Neural progenitor cell (in vitro differentiated cells): Measurements from ENCODE around the gene MYO10. TPM values are rescaled to one million over a fixed set of nuclear protein-coding genes. Genes with fewer than 3 reads are reported as not detected.

Experiments used
- DNase-seq: peaks from one replicate; pipeline ENCODE4 v3.0.0-alpha.2; 2016; ENCODE audit warnings: low spot score
- H2AFZ ChIP-seq: fragments of 200-600 bp; sonication (generic); replicated peaks from 2 replicates; pipeline ENCODE4 v1.6.1; 2016; ENCODE audit warnings: antibody characterized with exemption
- H3F3A ChIP-seq: fragments of 200-600 bp; sonication (generic); 2 replicates; pipeline ENCODE4 v1.6.1; 2016; ENCODE audit warnings: antibody characterized with exemption, low read depth
- H3K27ac ChIP-seq: fragments of 200-600 bp; sonication (generic); 2 replicates; pipeline ENCODE4 v1.5.1; 2016; ENCODE audit warnings: mild to moderate bottlenecking
- H3K27me3 ChIP-seq: fragments of 200-600 bp; sonication (generic); 2 replicates; pipeline ENCODE4 v1.6.1; 2016; ENCODE audit warnings: mild to moderate bottlenecking, moderate library complexity
- H3K36me3 ChIP-seq: fragments of 200-600 bp; sonication (generic); 2 replicates; pipeline ENCODE4 v1.5.1; 2016
- H3K4me1 ChIP-seq: fragments of 200-600 bp; sonication (generic); 2 replicates; pipeline ENCODE4 v1.6.1; 2016; ENCODE audit warnings: mixed run types
- H3K4me2 ChIP-seq: fragments of 200-600 bp; sonication (generic); 2 replicates; pipeline ENCODE4 v1.6.1; 2016
- H3K4me3 ChIP-seq: fragments of 200-600 bp; sonication (generic); 2 replicates; pipeline ENCODE4 v1.5.1; 2016
- H3K79me2 ChIP-seq: fragments of 200-600 bp; sonication (generic); 2 replicates; pipeline ENCODE4 v1.6.1; 2016; ENCODE audit warnings: low read depth
- H3K9ac ChIP-seq: fragments of 200-600 bp; sonication (generic); 2 replicates; pipeline ENCODE4 v1.6.1; 2016
- H3K9me3 ChIP-seq: fragments of 200-600 bp; sonication (generic); 2 replicates; pipeline ENCODE4 v1.5.1; 2016; ENCODE audit warnings: low read depth
- H4K20me1 ChIP-seq: fragments of 200-600 bp; sonication (generic); 2 replicates; pipeline ENCODE4 v1.6.1; 2016; ENCODE audit warnings: low read depth
- H3K27ac Mint-ChIP-seq: 3 replicates; pipeline ENCODE4 v1.8.0; 2021; ENCODE audit warnings: mixed read lengths
- H3K27me3 Mint-ChIP-seq: 2 replicates; pipeline ENCODE4 v1.8.0; 2022; ENCODE audit warnings: low read depth, mild to moderate bottlenecking, inconsistent platforms, moderate library complexity, mixed read lengths; ENCODE audit not compliant: insufficient read depth
- H3K36me3 Mint-ChIP-seq: 3 replicates; pipeline ENCODE4 v1.8.0; 2021; ENCODE audit warnings: mixed read lengths
- H3K4me1 Mint-ChIP-seq: 3 replicates; pipeline ENCODE4 v1.8.0; 2021; ENCODE audit warnings: mixed read lengths
- H3K4me3 Mint-ChIP-seq: 3 replicates; pipeline ENCODE4 v1.8.0; 2021; ENCODE audit warnings: mild to moderate bottlenecking, moderate library complexity, mixed read lengths
- H3K9me3 Mint-ChIP-seq: 3 replicates; pipeline ENCODE4 v1.8.0; 2020; ENCODE audit warnings: mixed read lengths
- CTCF ChIP-seq: fragments of 200-600 bp; sonication (generic); IDR thresholded peaks from 2 replicates; pipeline ENCODE4 v1.5.1; 2017; ENCODE audit warnings: antibody characterized with exemption, mild to moderate bottlenecking
- EZH2 ChIP-seq: fragments of 200-600 bp; sonication (generic); IDR thresholded peaks from 2 replicates; pipeline ENCODE4 v1.6.1; 2017; ENCODE audit warnings: antibody characterized with exemption, mild to moderate bottlenecking, moderate library complexity
- EZH2phosphoT487 ChIP-seq: fragments of 200-600 bp; sonication (generic); IDR thresholded peaks from 2 replicates; pipeline ENCODE4 v1.6.1; 2017; ENCODE audit warnings: antibody characterized with exemption
- total RNA-seq: library from RNA; depleted of rRNA; stranded (reverse); fragments of >200 nt; gene quantifications from 2 replicates; pipeline ENCODE4 v1.2.3, GENCODE V29; 2015; ENCODE audit warnings: low replicate concordance

MYO10 gene
- total RNA-seq, 1 donor from 2014 or later, result 39.1 TPM

DNA sequence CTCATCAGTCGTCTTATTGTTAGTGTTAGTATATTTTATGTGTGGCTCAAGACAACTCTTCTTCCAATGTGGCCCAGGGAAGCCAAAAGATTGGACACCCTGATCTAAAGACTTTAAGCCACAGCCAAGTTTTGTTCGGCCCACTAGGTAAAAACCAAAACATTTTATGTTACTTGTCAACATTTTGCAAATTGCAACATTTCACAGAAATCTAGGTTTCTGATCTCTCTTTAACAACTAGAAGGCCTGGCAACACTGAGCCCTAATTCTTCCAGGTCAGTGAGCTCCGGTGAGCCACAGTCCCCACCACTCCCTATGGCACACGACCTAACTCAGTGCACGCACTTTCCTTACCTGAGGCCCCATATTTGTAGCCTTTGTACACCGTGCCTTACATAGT lies 24.0 kb downstream of the MYO10 start:
- Mint-ChIP-seq H3K4me1 (peaks cover 2% of the 10 kb centered on the region), H3K27me3 (no peaks in the 10 kb centered on the region), H3K9me3 (peaks cover 19% of the 10 kb centered on the region), H3K4me3 (no peak overlapping the region), H3K36me3 (peaks cover 22% of the 10 kb centered on the region), H3K27ac (no peak overlapping the region)
- Histone ChIP-seq H3K4me1 (no peaks in the 10 kb centered on the region), H3F3A (no peaks in the 10 kb centered on the region), H3K27ac (no peak overlapping the region), H3K9me3 (no peaks in the 10 kb centered on the region), H3K4me2 (no peak overlapping the region), H3K36me3 (no peaks in the 10 kb centered on the region), H3K4me3 (no peak overlapping the region), H3K79me2 (peaks cover 98% of the 10 kb centered on the region), H2AFZ (no peak overlapping the region), H4K20me1 (peaks cover 11% of the 10 kb centered on the region), H3K27me3 (no peaks in the 10 kb centered on the region), H3K9ac (no peak overlapping the region)
- no peak for DNase-seq
- TF ChIP-seq EZH2phosphoT487 (no peak), EZH2 (no peak), CTCF (no peak)

DNA sequence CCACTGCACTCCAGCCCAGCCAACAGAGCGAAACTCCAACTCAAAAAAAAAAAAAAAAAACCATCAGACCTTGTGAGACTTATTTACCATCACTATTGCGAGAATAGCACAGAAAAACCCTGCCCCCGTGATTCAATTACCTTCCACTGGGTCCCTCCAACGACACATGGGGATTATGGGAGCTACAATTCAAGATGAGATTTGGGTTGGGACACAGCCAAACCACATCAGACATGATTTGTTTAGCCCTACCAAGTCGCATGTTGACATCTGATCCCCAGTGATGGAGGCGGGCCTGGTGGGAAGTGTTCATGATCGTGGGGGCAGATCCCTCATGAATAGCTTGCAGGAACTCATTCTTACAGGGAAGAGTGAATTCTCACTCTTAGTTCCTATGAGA lies 26.6 kb downstream of the MYO10 start:
- Histone ChIP-seq H4K20me1 (peaks cover 19% of the 10 kb centered on the region), H3K27ac (no peak overlapping the region), H3K9ac (no peak overlapping the region), H3K36me3 (no peaks in the 10 kb centered on the region), H3K4me2 (no peak overlapping the region), H3K9me3 (no peaks in the 10 kb centered on the region), H3K4me3 (no peak overlapping the region), H3F3A (no peaks in the 10 kb centered on the region), H3K4me1 (no peaks in the 10 kb centered on the region), H3K79me2 (peaks cover 98% of the 10 kb centered on the region), H2AFZ (no peak overlapping the region), H3K27me3 (no peaks in the 10 kb centered on the region)
- H3K36me3 Mint-ChIP-seq, result peaks cover 11% of the 10 kb centered on the region
- no peak overlapping the region for H3K27ac Mint-ChIP-seq
- H3K4me3 Mint-ChIP-seq, result no peak overlapping the region
- peaks cover 18% of the 10 kb centered on the region for H3K9me3 Mint-ChIP-seq
- no peak for DNase-seq
- TF ChIP-seq CTCF (no peak), EZH2phosphoT487 (no peak), EZH2 (no peak)
- H3K4me1 Mint-ChIP-seq, result no peaks in the 10 kb centered on the region
- H3K27me3 Mint-ChIP-seq, result no peaks in the 10 kb centered on the region

DNA sequence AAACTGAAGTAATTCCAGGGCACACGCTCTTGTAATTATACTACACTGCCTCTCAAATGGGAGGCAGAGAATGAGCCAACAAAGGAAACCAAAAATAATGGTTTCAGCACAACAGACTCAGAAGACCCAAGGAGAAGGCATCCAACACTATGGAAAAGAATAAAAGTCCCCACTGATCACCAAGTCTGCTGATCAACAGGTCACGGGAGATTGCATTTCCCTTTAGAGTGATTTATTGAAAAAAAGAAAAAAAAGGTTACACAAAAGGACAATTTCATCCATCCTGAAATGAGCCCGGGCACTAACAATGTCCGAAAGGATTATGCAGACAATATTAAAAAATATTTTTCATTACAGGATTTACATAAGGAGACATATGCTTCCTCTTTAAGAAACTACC lies 28.8 kb downstream of the MYO10 start:
- Mint-ChIP-seq H3K4me3 (no peak overlapping the region), H3K27me3 (no peaks in the 10 kb centered on the region), H3K9me3 (peaks cover 15% of the 10 kb centered on the region), H3K36me3 (peaks cover 7% of the 10 kb centered on the region), H3K4me1 (peaks cover 16% of the 10 kb centered on the region), H3K27ac (no peak overlapping the region)
- Histone ChIP-seq H2AFZ (no peak overlapping the region), H3K36me3 (no peaks in the 10 kb centered on the region), H3K79me2 (peaks cover 98% of the 10 kb centered on the region), H3K9ac (no peak overlapping the region), H4K20me1 (peaks cover 28% of the 10 kb centered on the region), H3K9me3 (no peaks in the 10 kb centered on the region), H3K27ac (no peak overlapping the region), H3K27me3 (no peaks in the 10 kb centered on the region), H3K4me3 (no peak overlapping the region), H3F3A (no peaks in the 10 kb centered on the region), H3K4me2 (no peak overlapping the region), H3K4me1 (no peaks in the 10 kb centered on the region)
- no peak for DNase-seq
- TF ChIP-seq EZH2 (no peak), EZH2phosphoT487 (no peak), CTCF (no peak)
